Neutrophil (primary cell): ENCODE measurements around the gene KLHDC7A.

ENCODE experiments used
- H3K27ac ChIP-seq: fragments of 200-600 bp; sonication (generic); 2 replicates; pipeline ENCODE4 v1.5.1; 2016; ENCODE audit warnings: mild to moderate bottlenecking, moderate library complexity
- H3K27me3 ChIP-seq: fragments of 200-600 bp; sonication (generic); 2 replicates; pipeline ENCODE4 v1.6.0; 2016; ENCODE audit warnings: mild to moderate bottlenecking
- H3K36me3 ChIP-seq: fragments of 200-600 bp; sonication (generic); 2 replicates; pipeline ENCODE4 v1.5.1; 2017
- H3K4me1 ChIP-seq, 2 experiments: fragments of 200-600 bp in 1 of 2; sonication (generic) in 1 of 2; 1 replicate in 1 of 2; 2 replicates in 1 of 2; pipeline versions ENCODE4 v1.5.1 to v1.6.1; 2013 to 2016; ENCODE audit warnings: low read depth in 1 of 2, low read length in 1 of 2, mild to moderate bottlenecking in 1 of 2, moderate library complexity in 1 of 2; ENCODE audit not compliant: control insufficient read depth in 1 of 2, insufficient read depth in 1 of 2
- H3K4me3 ChIP-seq, 2 experiments: fragments of 200-600 bp in 1 of 2; sonication (generic) in 1 of 2; 1 replicate in 1 of 2; 2 replicates in 1 of 2; pipeline ENCODE4 v1.5.1; 2013 to 2016; ENCODE audit warnings: low read depth in 1 of 2, low read length in 1 of 2, mild to moderate bottlenecking in 1 of 2, moderate library complexity in 1 of 2
- H3K9me3 ChIP-seq: fragments of 200-600 bp; sonication (generic); 2 replicates; pipeline ENCODE4 v1.5.1; 2016
- CTCF ChIP-seq: fragments of 200-600 bp; sonication (generic); IDR thresholded peaks from 2 replicates; pipeline ENCODE4 v1.5.1; 2016; ENCODE audit warnings: antibody characterized with exemption

The KLHDC7A gene

GRCh38 chr1:18484276-18484675 is 3.5 kb downstream of the KLHDC7A start:
- Histone ChIP-seq H3K27me3 (peaks cover 13% of the 10 kb centered on the region), H3K36me3 (no peaks in the 10 kb centered on the region), H3K4me3 (no peak overlapping the region), H3K4me1 (no peaks in the 10 kb centered on the region), H3K27ac (no peak overlapping the region), H3K9me3 (no peaks in the 10 kb centered on the region)
- no peak for TF ChIP-seq CTCF

- no peaks in the 10 kb centered on the region for H3K36me3 ChIP-seq
- peaks cover 13% of the 10 kb centered on the region for H3K27me3 ChIP-seq
- H3K4me3 ChIP-seq: no peak overlapping the region
- H3K27ac ChIP-seq: no peak overlapping the region
- no peaks in the 10 kb centered on the region for H3K4me1 ChIP-seq
- no peak for TF ChIP-seq CTCF
- no peaks in the 10 kb centered on the region for H3K9me3 ChIP-seq
Measured at GRCh38 chr1:18484721-18485120, 4.0 kb downstream of the KLHDC7A start.

GRCh38 chr1:18485227-18485626 is 4.5 kb downstream of the KLHDC7A start:
- no peak overlapping the region for H3K27ac ChIP-seq
- H3K36me3 ChIP-seq: no peaks in the 10 kb centered on the region
- no peaks in the 10 kb centered on the region for H3K4me1 ChIP-seq
- H3K27me3 ChIP-seq: peaks cover 10% of the 10 kb centered on the region
- TF ChIP-seq CTCF: no peak
- H3K9me3 ChIP-seq: no peaks in the 10 kb centered on the region
- H3K4me3 ChIP-seq: no peak overlapping the region

- Histone ChIP-seq H3K27me3 (peaks cover under 1% of the 10 kb centered on the region), H3K4me3 (no peak overlapping the region), H3K4me1 (no peaks in the 10 kb centered on the region), H3K36me3 (no peaks in the 10 kb centered on the region), H3K27ac (no peak overlapping the region), H3K9me3 (no peaks in the 10 kb centered on the region)
- no peak for TF ChIP-seq CTCF
Measured at GRCh38 chr1:18486195-18486594, 5.5 kb downstream of the KLHDC7A start.

GRCh38 chr1:18489417-18490143 is 8.8 kb downstream of the KLHDC7A start:
- Histone ChIP-seq H3K27me3 (no peaks in the 10 kb centered on the region), H3K36me3 (no peaks in the 10 kb centered on the region), H3K4me1 (no peaks in the 10 kb centered on the region), H3K4me3 (no peak overlapping the region), H3K27ac (no peak overlapping the region), H3K9me3 (no peaks in the 10 kb centered on the region)
- no peak for TF ChIP-seq CTCF
